GM12873 (cell line): ENCODE measurements around the gene TMEM229B.
A peak's percentile ranks its signal among the peaks of the same experiment; 100 is the strongest.

Experiments used
- TF ChIP-seq, protein P1 (sequence below): IDR thresholded peaks from 2 replicates; pipeline ENCODE4 v1.5.1; 2012; ENCODE audit warnings: low read depth, mild to moderate bottlenecking, moderate library complexity, low read length, control low read depth; ENCODE audit not compliant: insufficient read depth; ENCODE audit errors: missing control alignments

The TMEM229B gene

GRCh38 chr14:67456732-67457131 lies 31.8 kb downstream of the TMEM229B start:
- TF ChIP-seq, protein P1, sequence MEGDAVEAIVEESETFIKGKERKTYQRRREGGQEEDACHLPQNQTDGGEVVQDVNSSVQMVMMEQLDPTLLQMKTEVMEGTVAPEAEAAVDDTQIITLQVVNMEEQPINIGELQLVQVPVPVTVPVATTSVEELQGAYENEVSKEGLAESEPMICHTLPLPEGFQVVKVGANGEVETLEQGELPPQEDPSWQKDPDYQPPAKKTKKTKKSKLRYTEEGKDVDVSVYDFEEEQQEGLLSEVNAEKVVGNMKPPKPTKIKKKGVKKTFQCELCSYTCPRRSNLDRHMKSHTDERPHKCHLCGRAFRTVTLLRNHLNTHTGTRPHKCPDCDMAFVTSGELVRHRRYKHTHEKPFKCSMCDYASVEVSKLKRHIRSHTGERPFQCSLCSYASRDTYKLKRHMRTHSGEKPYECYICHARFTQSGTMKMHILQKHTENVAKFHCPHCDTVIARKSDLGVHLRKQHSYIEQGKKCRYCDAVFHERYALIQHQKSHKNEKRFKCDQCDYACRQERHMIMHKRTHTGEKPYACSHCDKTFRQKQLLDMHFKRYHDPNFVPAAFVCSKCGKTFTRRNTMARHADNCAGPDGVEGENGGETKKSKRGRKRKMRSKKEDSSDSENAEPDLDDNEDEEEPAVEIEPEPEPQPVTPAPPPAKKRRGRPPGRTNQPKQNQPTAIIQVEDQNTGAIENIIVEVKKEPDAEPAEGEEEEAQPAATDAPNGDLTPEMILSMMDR = no peak

GRCh38 chr14:67453575-67454300 lies 34.8 kb downstream of the TMEM229B start:
- TF ChIP-seq, protein P1 = peak; percentile 22

- TF ChIP-seq, protein P1 = no peak
Measured at GRCh38 chr14:67449096-67449495, 39.4 kb downstream of the TMEM229B start.

- TF ChIP-seq, protein P1 = no peak
Measured at GRCh38 chr14:67447033-67447381, 41.5 kb downstream of the TMEM229B start.

DNA sequence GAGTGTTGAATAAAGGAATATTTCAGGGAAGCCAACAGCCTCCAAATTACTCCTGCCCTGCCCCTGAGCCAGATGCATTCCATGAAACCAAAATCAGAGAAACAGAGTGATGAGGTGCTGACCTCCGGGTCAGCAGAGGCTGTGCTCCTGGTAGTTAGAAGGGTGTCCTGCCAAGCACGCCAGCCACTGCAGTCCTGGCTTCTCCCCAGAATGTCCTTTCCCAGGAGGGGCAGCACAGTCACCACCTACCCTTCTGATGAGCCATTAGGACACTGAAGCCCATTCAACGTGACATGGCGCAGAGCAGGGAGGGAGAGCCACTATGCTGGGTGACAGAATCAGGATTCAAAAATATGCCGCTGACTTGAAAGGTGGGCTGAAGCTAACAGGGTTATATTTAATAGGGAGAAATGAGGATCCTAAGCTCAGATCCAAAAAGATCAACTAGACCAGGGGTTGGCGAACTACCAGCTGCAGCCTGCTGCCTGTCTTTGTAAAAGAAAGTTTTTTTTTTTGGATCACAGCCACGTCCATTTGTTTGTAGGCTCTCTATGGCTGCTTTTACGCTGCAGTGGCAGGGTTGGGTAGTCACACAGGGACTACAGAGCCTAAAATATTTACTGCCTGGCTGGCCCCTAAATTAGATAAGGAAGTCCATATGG lies 42.0 kb downstream of the TMEM229B start:
- TF ChIP-seq, protein P1 = no peak

DNA sequence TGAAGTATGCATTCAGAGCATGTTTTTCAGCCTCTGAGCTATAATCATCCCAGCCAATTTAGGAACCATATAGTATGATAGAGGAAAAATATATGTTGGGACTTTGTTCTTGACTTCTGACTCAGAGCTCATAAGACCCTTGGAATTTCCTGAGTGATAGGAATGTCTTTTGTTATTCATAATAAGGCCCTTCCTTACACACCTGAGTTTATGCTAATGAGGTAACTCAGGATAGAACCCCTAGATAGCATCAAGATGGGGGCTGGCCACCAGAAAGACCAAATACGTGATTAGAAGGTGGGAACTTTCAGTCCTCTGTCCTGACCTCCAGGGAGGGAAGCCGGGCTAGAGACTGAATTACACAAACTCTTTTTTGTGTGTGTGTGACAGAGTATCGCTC lies 44.1 kb downstream of the TMEM229B start:
- TF ChIP-seq, protein P1 = no peak

- TF ChIP-seq, protein P1 = no peak
Measured at GRCh38 chr14:67442139-67442906, 46.2 kb downstream of the TMEM229B start.
